GM12874 (cell line): ENCODE data around the gene MYZAP.

Experiments
- TF ChIP-seq, protein P1 (sequence below): IDR thresholded peaks from 2 replicates; pipeline ENCODE4 v1.5.1; 2011; ENCODE audit warnings: low read depth, mild to moderate bottlenecking, control low read depth, low read length, moderate library complexity; ENCODE audit not compliant: insufficient read depth

MYZAP gene

DNA sequence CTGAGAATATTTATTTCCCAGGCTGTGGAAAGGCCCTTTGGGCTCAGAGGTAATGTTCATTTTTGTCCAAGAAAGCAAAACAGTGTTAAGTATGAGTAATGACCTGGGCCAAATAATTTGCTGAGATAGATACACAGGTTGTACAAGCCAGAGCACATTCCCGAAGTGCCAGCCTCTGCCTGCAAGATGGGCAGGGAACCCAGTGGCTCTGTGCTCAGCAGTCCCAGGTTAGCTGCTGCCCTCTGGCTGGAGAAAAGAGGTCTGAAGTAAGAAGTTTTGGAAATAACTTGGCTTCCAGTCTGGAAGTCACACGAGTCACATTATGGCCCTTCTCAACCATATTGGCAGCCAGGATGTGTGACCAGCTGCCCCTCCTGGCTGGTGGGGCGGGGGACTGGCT, 20.2 kb downstream of the MYZAP start:
- TF ChIP-seq, protein P1, sequence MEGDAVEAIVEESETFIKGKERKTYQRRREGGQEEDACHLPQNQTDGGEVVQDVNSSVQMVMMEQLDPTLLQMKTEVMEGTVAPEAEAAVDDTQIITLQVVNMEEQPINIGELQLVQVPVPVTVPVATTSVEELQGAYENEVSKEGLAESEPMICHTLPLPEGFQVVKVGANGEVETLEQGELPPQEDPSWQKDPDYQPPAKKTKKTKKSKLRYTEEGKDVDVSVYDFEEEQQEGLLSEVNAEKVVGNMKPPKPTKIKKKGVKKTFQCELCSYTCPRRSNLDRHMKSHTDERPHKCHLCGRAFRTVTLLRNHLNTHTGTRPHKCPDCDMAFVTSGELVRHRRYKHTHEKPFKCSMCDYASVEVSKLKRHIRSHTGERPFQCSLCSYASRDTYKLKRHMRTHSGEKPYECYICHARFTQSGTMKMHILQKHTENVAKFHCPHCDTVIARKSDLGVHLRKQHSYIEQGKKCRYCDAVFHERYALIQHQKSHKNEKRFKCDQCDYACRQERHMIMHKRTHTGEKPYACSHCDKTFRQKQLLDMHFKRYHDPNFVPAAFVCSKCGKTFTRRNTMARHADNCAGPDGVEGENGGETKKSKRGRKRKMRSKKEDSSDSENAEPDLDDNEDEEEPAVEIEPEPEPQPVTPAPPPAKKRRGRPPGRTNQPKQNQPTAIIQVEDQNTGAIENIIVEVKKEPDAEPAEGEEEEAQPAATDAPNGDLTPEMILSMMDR, result no peak

DNA sequence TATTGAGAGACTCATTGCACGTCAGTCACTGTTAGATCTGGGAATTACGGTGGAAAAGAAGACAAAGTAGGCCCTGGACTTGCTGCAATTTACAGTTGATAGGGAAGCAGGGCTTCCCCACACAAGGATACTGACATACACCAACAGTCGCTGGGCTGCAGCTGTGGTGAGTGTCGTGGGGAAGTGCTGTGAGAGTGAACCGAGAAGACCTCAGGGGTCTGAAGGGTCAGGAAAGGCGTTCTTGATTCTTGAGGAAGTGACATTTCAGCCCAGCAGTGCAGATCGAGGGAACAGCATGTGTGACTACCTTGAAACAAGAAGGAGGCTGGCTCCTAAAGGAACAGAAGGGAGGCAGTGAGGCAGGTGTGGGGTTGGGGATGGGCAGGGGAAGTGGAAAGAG, 22.5 kb downstream of the MYZAP start:
- TF ChIP-seq, protein P1, result no peak

DNA sequence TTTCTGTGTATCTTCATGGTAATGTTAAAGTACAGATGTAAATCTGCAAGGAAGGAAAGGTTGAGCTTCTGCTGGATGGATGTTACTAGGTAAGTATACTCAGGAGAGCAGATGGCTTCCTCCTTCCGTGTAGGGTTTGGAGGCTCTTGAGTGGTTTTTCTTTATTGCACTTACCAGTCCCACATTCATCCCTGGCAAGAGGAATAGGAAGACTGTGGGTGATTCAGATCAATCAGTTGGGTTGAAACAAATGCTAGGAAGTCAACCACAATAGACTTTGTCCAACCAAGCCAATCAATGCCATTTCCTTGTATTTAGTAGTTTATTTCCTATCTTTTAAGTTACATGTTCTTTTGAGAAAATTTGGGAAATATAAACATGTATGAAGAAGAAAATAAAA, 26.6 kb downstream of the MYZAP start:
- TF ChIP-seq, protein P1, result no peak

DNA sequence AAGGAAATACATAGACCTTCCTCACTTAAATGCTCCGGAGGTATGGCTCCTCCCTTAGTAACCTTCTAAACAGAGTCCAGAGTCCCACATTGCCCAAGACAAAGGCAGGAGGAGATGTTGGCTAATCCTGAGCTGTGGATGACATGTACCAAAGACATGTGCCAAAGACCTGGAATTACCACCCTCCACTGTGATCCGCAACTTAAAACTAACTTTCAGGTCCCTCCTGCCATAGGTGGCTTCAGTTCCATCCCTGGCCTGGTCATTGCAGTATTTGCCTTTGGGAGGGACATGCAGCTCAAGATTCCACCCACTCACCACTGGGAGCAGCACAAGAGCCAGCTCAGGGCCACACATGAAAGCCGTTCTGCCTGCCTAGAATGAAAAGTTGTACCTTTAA, 28.0 kb downstream of the MYZAP start:
- TF ChIP-seq, protein P1, result no peak

DNA sequence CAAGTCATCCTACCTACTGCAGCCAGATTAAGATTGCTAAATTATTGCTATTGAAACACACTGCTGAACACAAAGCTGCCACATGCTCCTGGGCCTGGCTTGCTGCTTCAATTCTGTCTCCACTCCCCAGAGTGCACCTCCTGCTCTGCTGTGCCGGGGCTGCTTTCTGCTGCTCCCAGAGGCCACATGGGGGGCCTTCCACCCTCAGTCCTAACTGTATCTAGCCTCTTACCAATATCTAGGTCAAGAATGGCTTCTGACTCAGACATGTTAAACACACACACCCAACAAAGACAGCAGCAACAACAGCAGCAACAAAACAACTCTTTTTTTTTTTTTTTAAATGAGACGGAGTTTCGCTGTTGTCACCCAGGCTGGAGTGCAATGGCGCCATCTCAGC, 33.0 kb downstream of the MYZAP start:
- TF ChIP-seq, protein P1, result no peak

DNA sequence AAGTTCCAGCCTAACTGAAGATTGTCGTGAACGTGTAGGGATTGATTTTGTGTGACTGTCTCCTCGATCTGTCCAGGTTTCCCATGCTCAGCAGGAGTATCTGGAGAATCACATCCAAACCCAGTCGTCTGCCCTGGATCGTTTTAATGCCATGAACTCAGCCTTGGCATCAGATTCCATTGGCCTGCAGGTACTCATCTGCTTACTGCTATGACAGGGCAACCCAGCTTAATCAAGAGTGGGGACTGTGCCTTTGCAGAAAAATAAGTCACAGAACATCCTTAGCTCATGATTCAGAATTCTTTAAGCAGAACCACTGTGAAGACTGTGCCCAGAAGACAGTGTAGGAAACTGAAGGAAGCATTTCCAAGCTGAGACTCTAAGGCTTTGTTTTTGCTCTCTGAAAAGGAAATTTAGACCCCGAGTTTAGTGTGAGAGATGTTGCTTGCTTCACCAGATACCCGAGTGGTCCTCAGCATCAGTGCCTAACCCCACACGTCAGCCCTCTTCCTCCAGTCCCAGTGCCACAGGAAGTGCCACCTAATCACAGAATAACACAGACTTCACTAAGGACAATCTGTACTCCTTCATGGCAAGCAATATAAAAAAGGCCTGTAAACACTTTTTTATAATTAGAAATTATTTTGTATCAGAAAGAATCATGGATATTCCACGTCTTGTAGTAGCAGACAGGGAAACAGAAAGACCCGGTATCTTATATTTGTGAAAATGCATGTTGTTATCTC, 34.2 kb downstream of the MYZAP start:
- TF ChIP-seq, protein P1, result no peak

DNA sequence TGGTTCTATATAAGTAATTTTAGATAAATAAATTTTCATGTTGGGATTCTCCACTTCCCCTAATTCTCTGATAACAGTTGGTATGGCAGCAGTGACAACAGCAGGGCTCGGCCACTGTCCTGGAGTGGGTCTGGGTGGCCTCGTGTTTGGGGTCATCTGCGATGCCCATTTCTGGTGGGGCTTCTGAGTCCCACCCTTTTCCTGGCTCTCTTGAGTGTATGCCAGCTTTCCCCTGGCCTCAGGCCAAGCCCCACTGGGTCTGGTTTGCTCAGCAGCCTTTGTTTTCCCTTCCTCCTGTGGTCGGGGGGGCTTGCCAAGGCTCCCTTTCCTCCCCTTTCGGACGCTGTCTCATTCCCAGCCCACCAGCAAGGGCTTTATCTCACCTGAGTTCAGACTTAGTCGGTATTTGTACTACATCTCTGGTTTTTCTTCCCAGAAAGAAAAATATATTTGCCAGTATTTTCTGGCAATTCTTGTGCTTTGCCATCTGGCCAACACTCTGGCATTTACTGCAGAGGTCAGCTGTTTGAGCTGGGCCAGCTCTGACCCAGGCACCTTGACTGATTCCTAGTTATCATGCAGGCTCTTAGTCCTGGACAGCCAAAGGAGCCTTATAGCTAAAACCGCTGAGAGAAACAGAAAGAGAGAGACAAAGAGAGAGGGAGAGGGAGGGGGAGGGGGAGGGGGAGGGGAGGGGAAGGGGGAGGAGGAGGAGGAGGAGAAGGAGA, 35.2 kb downstream of the MYZAP start:
- TF ChIP-seq, protein P1, result no peak
